DMS 273 (cell line): ENCODE measurements around the gene EHD2.
"Not testable (repeated sequence)": the region's sequence is repeated elsewhere in the genome, so short reads cannot be mapped to it uniquely, and the experiment has no call there.

Experiments used
- DNase-seq: peaks from one replicate; lab custom pipeline; 2025; ENCODE audit not compliant: unreplicated experiment; lab: John Stamatoyannopoulos, UW

Gene EHD2

GRCh38 chr19:47765523-47766358, 52.5 kb downstream of the EHD2 start:
- DNase-seq: peak; percentile 81

- DNase-seq: no peak
Observed at GRCh38 chr19:47766359-47766620, 53.1 kb downstream of the EHD2 start.

GRCh38 chr19:47766670-47767069, 53.4 kb downstream of the EHD2 start:
- DNase-seq: no peak

- no peak for DNase-seq
Observed at GRCh38 chr19:47767349-47767748, 54.1 kb downstream of the EHD2 start.

- peak; percentile 31 for DNase-seq
Observed at GRCh38 chr19:47768604-47769003, 55.4 kb downstream of the EHD2 start.

- DNase-seq: no peak
Observed at GRCh38 chr19:47769534-47769933, 56.3 kb downstream of the EHD2 start.

GRCh38 chr19:47771291-47771690, 58.1 kb downstream of the EHD2 start:
- DNase-seq: not testable (repeated sequence)

GRCh38 chr19:47776568-47776967, 63.3 kb downstream of the EHD2 start:
- no peak for DNase-seq

GRCh38 chr19:47777245-47778048, 64.2 kb downstream of the EHD2 start:
- DNase-seq: not testable (repeated sequence)

- peak; percentile 89 for DNase-seq
Observed at GRCh38 chr19:47778049-47778953, 65.1 kb downstream of the EHD2 start, which contains the start of gene SELENOW. Gene SELENOW, plus strand, starts transcription at chr19:47778703. Its CDS starts 83 bp downstream, at chr19:47778786.

GRCh38 chr19:47778954-47779351, 65.7 kb downstream of the EHD2 start:
- no peak for DNase-seq

- DNase-seq: no peak
Observed at GRCh38 chr19:47779524-47780214, 66.4 kb downstream of the EHD2 start.

GRCh38 chr19:47780215-47780551, 67.0 kb downstream of the EHD2 start:
- DNase-seq: no peak

- no peak for DNase-seq
Observed at GRCh38 chr19:47781590-47782262, 68.5 kb downstream of the EHD2 start.

GRCh38 chr19:47786566-47786965, 73.3 kb downstream of the EHD2 start:
- DNase-seq: no peak

GRCh38 chr19:47787307-47787706, 74.1 kb downstream of the EHD2 start:
- DNase-seq: not testable (repeated sequence)

GRCh38 chr19:47789811-47790210, 76.6 kb downstream of the EHD2 start:
- not testable (repeated sequence) for DNase-seq

- peak; percentile 92 for DNase-seq
Observed at GRCh38 chr19:47790398-47790814, 77.2 kb downstream of the EHD2 start.

GRCh38 chr19:47792616-47793015, 79.4 kb downstream of the EHD2 start:
- no peak for DNase-seq
